NCI-H2171 treated with DMSO at 0.1 percent for 48 hours (cell line): ENCODE measurements around the gene ABR.
"Not testable (repeated sequence)": the region's sequence is repeated elsewhere in the genome, so short reads cannot be mapped to it uniquely, and the experiment has no call there.

ENCODE experiments used
- DNase-seq: peaks from one replicate; lab custom pipeline; 2025; lab: John Stamatoyannopoulos, UW

The ABR gene

DNA sequence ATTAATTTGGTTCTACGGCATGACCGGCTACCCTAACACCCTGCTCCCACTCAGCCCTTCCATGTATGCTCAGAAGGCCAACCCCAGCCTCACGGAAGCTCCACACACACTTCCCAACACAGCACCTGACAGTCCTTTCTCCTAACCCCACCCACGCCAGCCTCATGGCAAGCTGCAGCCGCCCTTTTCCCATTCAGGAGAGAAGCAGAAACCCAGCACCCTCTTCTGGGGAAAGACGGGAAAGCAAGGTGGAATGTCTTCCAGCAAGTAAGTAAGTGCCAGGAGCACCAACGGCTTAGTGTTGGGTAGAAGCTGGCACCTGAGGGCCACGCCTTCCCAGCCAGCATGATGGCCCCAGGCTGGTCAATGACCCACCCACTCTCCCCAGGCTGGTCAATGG is 32.1 kb downstream of the ABR start:
- peak; percentile 35 for DNase-seq

DNA sequence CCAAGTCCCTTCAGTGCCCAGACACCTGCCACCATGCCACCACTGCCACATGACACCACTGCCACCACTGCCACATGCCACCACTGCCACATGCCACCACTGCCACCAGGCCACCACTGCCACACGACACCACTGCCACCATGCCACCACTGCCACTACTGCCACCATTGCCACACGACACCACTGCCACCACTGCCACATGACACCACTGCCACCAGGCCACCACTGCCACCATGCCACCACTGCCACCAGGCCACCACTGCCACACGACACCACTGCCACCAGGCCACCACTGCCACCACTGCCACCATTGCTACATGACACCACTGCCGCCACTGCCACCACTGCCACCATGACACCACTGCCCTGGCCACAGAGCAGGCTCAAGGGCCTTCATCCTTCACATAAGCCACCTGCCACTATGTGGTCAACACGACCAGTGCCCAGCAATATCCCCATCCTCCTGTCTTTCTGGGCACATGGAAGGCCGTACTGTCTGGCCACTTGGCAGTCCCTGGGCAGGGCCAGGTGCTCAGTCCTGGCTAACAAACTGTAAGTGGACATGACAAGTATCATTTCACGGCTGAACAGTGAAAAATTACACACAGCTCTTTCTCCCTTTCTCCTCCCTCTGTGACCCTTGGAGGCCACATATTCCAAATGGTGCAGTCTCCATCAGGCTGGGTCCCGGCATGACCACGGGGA is 33.1 kb downstream of the ABR start:
- DNase-seq: no peak

DNA sequence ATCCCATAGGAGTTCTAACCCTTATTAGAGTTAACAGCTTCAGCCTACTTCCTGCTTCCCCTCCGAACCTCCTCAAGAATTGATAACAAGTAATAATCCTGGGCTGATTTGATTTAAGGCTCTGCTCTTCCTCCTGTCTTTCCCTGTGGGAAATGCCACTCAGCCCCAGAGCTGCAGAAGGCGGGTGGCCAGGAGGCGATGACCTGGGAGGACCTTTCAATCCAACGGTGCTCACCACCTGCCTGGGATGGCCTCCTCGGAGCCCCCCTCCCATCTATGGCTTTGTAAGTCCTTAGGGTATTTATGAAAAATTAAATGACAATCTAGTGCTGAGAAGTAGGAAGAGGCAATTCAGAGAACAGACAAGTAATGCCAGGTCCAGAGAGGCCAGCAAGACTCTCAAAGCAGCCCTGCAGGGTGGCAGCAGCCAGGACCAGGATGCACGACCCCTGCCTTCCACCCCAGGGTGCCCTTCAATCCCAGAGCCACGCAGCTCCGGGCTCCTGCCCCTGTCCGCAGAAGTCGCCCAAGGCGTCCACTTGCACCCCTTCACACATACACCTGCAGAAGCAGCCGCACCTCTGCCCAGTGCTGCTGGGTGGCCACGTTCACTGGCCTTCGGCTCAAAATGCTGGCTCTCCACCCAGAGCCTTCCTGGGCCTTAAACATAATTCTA is 34.3 kb downstream of the ABR start:
- no peak for DNase-seq

DNA sequence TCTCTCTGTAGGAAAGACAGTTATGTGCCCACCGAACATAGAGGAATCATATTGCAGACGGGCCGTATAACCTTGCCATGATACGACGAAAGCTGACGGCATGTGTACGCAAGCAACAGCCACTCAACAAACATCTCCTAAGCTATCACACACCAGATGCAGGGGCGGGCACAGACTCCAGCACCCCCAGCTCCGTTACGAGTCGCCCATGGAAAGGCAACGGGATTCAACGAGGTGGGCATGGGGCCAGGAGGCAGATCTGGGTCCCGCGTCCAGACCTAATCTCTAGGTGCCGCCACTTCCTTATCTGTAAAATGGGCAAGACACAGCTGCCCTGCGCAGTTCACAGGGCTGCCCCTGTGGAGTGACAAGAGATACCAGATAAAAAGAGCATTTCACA is 35.6 kb downstream of the ABR start:
- DNase-seq: peak; percentile 9

DNA sequence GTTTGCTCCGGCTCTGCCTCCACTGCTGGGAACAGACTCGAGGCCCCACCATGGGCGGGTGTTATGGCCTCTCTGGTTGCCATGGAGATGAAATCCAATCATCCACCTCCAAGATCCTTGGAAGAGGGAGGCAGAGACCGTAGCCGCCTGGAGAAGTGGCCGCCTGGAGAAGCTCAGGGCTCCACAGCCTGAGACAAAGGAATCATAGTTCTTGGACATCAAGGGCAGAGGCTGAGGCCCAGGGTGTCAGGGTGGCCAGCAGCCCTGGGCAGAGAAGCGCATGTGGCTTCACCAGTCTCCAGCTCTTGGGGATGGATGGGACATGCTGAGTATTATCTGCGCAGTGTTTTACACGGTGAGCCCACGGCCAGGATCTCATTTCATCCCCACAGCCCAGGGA is 36.2 kb downstream of the ABR start:
- peak; percentile 70 for DNase-seq

DNA sequence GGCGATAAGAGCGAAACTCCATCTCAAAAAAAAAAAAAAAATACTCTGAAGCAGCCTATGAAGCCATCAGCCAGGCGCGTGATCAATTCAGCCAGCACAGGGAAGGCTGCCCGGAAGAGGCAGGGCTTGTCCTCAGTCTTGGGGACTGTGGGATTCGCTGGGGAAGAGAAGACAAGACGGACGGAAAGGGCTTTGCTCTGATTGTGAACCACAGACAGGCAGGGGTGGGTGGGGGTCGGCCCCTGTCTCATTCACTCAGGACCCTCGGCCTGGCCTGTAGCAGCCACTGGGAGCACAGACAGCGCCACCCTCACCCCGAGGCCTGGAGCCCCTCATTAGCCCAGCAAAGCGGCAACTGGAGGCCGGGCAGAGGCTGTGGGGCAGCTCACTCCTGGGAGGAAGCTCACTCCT is 37.2 kb downstream of the ABR start:
- no peak for DNase-seq

DNA sequence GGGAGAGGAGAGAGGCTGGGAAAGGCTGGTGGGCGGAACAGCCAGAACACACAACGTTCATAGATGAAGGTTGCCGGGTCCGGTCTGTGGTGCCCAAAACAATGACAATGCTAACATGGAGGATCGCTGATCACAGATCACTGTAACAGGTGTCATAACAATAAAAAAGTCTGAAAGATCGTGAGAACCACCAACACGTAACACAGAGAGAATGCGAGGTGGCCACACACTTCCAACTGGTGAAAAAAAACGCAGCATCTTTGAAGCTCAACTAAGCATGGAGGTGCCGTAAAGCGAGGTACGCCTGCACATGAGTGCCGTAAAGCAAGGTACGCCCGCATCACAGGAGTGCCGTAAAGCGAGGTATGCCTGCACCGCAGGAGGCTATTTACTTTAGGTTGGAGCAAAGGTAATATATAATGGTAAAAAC is 42.3 kb downstream of the ABR start:
- DNase-seq: peak; percentile 84

DNA sequence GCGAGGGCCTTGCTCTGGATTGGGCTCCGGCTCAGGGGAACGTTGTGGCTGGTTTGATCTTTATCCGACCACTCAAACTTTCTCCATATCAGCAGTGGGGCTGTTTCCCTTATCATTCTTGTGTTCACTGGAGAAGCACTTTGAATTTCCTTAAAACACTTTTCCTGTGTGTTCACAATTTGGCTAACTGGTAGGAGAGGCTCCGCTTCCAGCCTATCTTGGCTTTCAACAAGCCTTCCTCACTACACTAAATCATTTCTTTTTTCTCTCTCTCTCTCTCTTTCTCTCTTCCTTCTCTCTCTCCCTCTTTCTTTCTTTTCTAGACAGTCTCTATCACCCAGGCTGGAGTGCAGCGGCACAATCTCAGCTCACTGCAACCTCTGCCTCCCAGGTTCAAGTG is 43.0 kb downstream of the ABR start:
- DNase-seq: no peak

DNA sequence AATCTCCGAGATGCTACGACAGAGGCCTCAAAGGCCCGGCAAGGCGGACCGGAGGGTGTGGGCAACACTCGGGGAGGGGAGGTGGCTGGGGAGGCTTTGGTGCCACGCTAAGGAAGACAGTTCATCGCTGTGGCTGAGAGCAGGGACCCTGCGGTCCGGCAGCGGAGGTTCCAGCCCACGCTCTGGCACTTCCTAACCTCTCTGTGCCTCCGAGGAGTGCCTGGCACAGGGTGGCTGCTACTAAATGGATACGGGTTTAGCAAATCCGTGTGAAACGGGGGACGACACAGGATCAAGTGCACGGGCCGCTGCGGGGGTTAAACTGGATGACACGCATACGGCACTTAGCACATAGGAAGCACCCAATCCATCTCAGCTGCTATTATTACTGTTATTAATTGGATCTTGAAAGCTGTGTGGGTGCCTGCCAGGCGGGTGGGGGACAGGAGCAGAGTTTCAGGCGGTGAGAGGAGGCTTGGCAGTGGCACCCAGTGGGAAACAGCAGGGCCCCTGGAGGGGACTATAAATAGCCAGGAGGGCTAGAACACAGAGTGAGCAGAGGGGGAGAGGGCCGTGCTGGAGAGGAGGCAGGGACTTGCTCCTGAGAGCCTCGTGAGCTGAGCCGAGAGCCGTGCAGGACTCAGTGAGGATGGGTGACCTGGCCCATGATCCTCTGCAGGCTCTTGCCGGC is 45.0 kb downstream of the ABR start:
- DNase-seq: no peak

DNA sequence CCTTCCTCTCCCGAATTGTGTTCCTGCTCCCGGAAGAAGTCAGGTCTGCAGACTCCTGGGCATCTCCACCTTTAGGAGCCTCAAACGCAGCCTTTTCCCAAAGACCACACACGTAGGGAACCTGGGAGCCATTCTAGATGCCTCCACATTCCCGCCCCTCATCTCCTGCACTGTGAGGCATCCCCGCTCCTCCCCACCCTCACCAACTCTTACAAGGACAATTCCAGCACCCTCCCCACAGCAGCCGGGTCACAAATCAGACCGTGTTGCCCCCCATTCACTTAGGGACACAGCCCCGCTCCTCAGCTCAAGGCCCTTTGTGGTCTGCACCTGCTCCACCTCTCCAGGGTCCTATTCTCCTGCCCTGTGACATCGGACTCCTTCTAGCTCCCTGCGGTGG is 49.6 kb downstream of the ABR start:
- DNase-seq: no peak

DNA sequence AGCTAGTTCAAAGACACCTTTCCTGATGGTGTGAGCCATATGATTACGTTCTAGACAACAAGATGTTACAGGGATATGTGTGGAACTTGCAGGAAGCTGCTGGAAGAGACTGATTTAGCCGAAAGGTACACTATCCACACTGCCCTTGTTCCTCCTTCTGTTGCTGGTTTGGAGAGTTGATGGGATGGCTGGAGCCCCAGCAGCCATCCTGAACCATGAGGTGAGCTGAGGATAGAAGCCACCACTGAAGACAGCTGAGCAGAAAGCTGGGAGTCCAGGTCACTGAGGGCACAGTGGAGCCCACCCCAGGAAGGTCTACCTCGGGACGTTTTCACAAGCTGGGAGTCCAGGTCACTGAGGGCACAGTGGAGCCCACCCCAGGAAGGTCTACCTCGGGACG is 51.3 kb downstream of the ABR start:
- DNase-seq: not testable (repeated sequence)

DNA sequence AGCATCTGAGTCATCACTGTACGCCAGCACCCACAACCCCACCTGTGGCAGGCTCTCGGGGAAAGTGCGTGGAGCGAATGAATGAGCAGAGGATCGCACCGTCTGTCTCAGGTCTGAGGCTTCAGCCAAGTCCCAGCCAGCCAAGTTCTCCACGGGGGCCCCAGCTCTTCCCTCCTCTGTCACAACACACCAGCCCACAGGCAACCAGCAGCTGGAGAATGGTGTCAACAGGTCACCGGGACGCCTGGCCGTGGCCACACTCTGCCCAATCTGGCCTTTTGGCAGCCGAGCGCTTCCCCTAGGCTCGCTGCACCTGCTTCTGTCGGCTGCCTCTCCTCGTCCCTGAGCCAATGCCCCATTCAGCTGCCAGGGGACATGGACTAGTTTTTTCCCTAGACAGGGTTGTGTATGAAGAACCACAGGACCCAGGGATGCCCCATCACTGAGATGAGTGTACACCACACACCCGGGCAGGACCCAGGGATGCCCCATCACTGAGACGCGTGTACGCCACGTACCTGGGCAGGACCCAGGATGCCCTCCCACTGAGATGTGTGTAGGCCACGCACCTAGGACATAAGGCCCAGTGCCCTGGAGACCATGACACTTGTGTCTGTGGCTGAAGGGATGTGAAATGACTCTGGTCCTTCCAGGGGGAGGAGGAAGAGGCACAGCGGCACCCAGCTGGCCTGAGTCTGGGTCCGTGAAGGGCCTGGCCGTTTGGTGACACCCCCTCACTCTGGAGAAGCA is 52.8 kb downstream of the ABR start:
- DNase-seq: peak; percentile 29

DNA sequence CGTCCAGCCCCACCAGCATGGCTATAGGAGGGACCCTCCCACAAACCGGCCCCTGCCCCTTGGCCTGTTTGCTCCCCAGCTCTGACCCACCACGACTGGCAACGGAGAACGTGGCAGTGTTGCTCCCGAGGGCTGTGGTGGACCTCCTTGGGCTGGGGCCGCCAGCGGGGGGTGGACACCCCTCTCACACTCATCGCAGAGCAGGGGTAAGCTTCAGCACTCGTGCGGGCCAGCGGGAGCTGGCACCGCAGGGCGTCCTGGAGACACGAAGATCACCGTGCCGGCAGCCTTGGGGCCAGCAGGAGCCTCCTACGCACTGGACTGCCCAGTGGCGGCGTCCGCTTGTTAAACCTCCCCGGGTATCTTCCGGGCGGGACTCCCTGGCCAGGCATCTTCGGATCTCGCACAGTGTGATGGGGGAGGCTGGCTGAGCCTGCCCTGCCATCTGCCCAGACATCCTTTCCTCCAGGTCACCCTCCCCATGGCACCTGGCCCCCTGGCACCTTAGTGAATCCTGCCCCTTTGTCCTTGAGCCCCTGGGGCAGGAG is 53.5 kb downstream of the ABR start:
- no peak for DNase-seq

DNA sequence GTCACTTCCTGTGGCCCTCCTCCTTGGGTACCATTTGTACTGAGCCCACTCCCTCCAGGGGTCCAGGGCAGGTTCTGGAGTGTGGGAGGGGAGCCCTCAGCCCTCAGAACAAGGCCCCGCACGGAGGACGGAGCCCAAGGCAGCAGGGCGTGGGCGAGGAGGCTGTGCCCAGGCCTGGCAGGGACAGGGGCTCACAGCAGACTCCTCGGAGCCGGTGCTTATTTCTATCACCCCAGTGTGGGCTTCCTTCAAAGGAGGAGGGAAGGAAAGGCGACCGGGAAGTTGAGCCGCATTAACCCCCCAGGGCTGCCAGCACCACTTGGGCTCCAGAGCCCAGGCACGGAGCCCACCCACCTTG is 54.0 kb downstream of the ABR start:
- DNase-seq: no peak

DNA sequence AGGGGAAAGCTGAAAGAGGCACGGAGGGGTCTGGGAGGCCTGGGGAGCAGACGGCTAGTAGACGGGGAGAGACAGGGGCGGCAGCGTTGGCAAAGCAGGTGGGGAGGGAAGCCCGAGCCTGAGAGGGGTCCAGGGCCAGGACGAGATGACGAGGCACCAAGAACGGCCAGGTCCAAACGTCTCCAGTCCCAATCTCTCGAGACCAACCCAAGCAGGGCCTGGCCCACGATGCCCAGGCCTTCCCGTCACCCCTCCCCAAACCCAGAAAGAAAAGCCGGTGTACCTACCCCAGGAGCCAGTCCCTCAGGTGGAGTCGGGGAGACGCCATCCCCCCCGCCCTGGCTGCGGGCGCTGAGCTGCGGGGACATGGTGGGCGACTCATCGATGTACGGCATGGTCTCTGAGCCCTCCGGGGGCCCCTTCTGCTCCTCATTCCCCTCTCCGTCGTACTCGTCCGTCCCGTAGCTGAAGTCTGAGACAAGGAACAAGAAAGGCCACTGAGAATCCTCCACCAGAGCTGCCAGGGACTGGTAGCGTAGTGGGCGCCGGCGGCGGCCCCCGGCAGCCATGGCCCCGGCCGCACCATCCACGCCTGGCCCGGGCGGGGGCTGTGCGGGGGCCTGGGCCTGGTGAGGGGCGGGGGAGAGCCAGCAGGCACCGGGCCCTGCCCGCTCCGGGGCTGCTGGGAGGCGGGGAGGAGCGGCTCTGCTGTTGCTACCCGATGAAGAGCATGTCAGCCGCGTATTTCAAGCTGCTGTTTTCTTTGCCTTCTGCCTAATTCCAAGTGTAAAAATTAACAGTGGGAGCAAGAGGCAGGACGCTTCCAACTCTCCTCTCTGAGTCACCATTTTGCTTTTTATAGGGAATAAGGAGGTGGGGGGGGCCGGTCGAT is 54.6 kb downstream of the ABR start:
- DNase-seq: no peak

DNA sequence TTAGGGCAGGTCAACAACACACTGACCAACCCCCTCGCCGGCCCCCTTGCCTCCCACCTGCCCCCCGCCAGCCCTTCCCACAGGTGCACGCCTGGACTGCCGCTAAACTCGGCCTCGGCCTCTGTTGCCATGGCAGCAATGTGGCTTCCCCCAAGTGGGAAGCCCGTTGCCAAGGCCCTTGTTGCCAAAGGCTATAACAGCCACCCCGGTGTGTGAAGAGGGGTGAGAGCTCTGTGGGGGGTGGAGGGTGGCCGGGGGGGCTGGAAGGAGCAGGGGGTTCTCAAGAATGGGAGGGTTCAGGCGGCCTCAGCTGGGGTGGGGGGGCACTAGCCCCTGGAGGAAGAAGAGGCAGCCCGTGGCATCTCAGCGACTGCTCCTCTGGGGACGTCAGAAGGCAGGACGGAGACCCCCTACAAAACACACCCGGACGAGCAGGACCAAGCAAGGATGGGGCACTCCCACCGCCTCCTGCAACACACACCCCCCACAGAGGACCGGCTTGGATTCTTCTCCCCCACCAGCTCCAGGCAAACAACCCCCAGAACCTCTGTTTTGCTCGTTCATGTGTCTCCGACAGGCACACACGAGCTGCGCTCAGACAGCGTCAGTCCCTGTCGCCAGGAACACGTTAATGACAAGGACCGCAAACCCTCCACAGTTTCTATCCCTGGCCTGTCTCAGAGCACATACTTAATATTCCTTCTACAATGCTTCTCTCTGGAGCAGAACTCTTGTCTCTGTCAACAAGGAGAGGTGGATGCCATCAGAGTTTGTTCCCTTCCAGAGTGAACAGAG is 55.7 kb downstream of the ABR start:
- no peak for DNase-seq

DNA sequence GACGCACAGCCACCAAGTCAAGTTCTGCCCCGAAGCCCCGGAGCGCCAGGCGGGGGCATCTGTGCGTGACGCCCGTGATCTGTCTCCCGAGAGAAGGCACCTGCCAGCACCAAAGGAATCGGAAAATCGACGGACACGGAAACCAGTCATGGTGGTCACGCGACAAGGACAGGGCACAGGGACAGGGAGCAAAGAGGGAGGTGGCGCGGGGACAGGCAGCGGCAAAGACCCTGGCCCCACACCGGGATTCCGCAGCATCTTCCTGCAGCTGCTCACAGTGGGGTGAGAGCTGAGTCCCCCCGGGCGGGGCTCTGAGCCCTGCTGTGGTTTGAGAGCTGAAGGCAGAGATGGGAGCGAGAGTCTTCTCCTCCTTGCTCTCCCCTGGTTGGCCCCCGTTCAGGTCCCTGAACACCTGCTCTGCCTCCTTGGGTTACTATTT is 56.4 kb downstream of the ABR start:
- peak; percentile 13 for DNase-seq

DNA sequence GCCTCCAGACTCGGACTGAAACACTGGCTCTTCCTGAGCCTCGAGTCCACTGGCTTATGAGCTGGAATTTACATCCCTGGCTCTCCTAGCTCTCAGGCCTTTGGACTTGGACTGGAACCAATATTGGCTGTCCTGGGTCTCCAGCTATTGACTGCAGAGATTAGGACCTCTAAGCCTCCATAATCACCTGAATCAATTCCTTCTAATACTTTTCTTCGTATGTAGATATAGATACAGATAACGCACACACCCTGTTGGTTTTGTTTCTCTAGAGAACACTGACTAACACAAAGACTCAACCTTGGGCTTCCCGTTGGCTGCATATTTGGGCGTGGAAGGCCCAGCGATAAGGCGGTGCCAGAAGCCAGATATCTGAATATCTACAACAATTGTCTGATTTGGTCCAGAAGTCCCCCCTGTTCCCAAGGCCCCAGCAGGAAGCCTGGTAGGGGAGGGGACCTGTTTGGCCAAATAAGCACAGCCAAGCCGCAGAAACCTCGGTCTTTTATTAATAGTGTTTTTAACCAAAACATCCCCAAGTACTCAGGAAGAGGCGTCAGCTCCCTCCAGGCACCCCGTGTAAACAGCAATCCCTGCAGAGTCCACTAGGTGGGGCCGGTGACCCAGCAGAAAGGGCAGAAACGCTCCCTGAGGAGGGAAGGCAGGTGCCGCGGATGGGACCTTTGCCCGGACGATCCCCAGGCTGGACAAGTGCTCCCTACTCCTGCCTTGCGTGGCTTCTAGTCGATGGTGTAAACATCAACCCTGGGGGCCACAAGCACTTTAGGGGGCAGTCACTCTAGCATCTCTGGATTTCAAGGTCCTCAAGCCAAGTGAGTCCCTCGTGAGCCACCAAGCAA is 57.0 kb downstream of the ABR start:
- DNase-seq: peak; percentile 69

DNA sequence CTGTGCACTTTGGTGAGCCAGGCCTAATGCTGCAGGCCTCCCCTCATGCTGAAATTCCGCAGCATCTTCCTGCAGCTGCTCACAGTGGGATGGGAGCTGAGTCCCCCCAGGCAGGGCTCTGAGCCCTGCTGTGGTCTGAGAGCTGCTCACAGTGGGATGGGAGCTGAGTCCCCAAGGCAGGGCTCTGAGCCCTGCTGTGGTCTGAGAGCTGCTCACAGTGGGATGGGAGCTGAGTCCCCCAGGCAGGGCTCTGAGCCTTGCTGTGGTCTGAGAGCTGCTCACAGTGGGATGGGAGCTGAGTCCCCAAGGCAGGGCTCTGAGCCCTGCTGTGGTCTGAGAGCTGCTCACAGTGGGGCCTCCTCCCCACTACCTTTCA is 58.4 kb downstream of the ABR start:
- DNase-seq: not testable (repeated sequence)
